Measurements from ENCODE around the gene APOL1. TPM values are rescaled to one million over a fixed set of nuclear protein-coding genes. Genes with fewer than 3 reads are reported as not detected.
A peak's percentile ranks its signal among the peaks of the same experiment; 100 is the strongest.

Gene APOL1
- total RNA-seq, 3 donors from 2014 or later, result 39.8 to 53.1 (median 42.0) TPM

- H3K4me1 Mint-ChIP-seq (ENCODE audit: low read depth), result peaks cover 48% of the 10 kb centered on the region
- no peaks in the 10 kb centered on the region for H3K27me3 Mint-ChIP-seq (ENCODE audit: low read depth)
- ATAC-seq (no peak), DNase-seq (no peak)
- H3K4me3 Mint-ChIP-seq, result no peak overlapping the region
- H3K36me3 Mint-ChIP-seq (ENCODE audit: insufficient read depth), result peaks cover 72% of the 10 kb centered on the region
- no peaks in the 10 kb centered on the region for H3K9me3 Mint-ChIP-seq
These were observed 20.1 kb upstream of the APOL1 start for GRCh38 chr22:36232715-36233401.

GRCh38 chr22:36233796-36234195, 19.1 kb upstream of the APOL1 start:
- DNase-seq (no peak), ATAC-seq (no peak)
- Mint-ChIP-seq H3K4me1 (ENCODE audit: low read depth) (peaks cover 53% of the 10 kb centered on the region), H3K9me3 (no peaks in the 10 kb centered on the region), H3K36me3 (ENCODE audit: insufficient read depth) (peaks cover 72% of the 10 kb centered on the region), H3K27me3 (ENCODE audit: low read depth) (no peaks in the 10 kb centered on the region), H3K4me3 (no peak overlapping the region)

GRCh38 chr22:36234213-36234612, 18.7 kb upstream of the APOL1 start:
- no peaks in the 10 kb centered on the region for H3K27me3 Mint-ChIP-seq (ENCODE audit: low read depth)
- peaks cover 69% of the 10 kb centered on the region for H3K36me3 Mint-ChIP-seq (ENCODE audit: insufficient read depth)
- no peaks in the 10 kb centered on the region for H3K9me3 Mint-ChIP-seq
- no peak for DNase-seq
- no peak for ATAC-seq
- no peak overlapping the region for H3K4me3 Mint-ChIP-seq
- H3K4me1 Mint-ChIP-seq (ENCODE audit: low read depth), result peaks cover 53% of the 10 kb centered on the region

- Mint-ChIP-seq H3K4me3 (peak overlapping the region; percentile 97), H3K4me1 (ENCODE audit: low read depth) (peaks cover 58% of the 10 kb centered on the region), H3K9me3 (no peaks in the 10 kb centered on the region), H3K36me3 (ENCODE audit: insufficient read depth) (peaks cover 67% of the 10 kb centered on the region), H3K27me3 (ENCODE audit: low read depth) (no peaks in the 10 kb centered on the region)
- DNase-seq (no peak), ATAC-seq (no peak)
These were observed 18.0 kb upstream of the APOL1 start for GRCh38 chr22:36234919-36235318.

GRCh38 chr22:36235585-36235984, 17.3 kb upstream of the APOL1 start:
- ATAC-seq (no peak), DNase-seq (no peak)
- H3K4me3 Mint-ChIP-seq, result peak overlapping the region; percentile 97
- peaks cover 64% of the 10 kb centered on the region for H3K4me1 Mint-ChIP-seq (ENCODE audit: low read depth)
- H3K36me3 Mint-ChIP-seq (ENCODE audit: insufficient read depth), result peaks cover 62% of the 10 kb centered on the region
- no peaks in the 10 kb centered on the region for H3K27me3 Mint-ChIP-seq (ENCODE audit: low read depth)
- no peaks in the 10 kb centered on the region for H3K9me3 Mint-ChIP-seq

- peak overlapping the region; percentile 97 for H3K4me3 Mint-ChIP-seq
- no peaks in the 10 kb centered on the region for H3K9me3 Mint-ChIP-seq
- no peaks in the 10 kb centered on the region for H3K27me3 Mint-ChIP-seq (ENCODE audit: low read depth)
- H3K36me3 Mint-ChIP-seq (ENCODE audit: insufficient read depth), result peaks cover 54% of the 10 kb centered on the region
- DNase-seq (no peak), ATAC-seq (no peak)
- peaks cover 64% of the 10 kb centered on the region for H3K4me1 Mint-ChIP-seq (ENCODE audit: low read depth)
These were observed 16.3 kb upstream of the APOL1 start for GRCh38 chr22:36236388-36237319.

GRCh38 chr22:36237462-36238372, 15.2 kb upstream of the APOL1 start:
- Mint-ChIP-seq H3K27me3 (ENCODE audit: low read depth) (no peaks in the 10 kb centered on the region), H3K9me3 (peaks cover 4% of the 10 kb centered on the region), H3K36me3 (ENCODE audit: insufficient read depth) (peaks cover 45% of the 10 kb centered on the region), H3K4me3 (peak overlapping the region; percentile 97), H3K4me1 (ENCODE audit: low read depth) (peaks cover 60% of the 10 kb centered on the region)
- ATAC-seq, result peak; percentile 40 to 49
- DNase-seq, result no peak

- Mint-ChIP-seq H3K27me3 (ENCODE audit: low read depth) (no peaks in the 10 kb centered on the region), H3K36me3 (ENCODE audit: insufficient read depth) (peaks cover 37% of the 10 kb centered on the region), H3K9me3 (peaks cover 6% of the 10 kb centered on the region), H3K4me1 (ENCODE audit: low read depth) (peaks cover 57% of the 10 kb centered on the region), H3K4me3 (peak overlapping the region; percentile 97)
- ATAC-seq (peak; percentile 16 to 38), DNase-seq (no peak)
These were observed 14.4 kb upstream of the APOL1 start for GRCh38 chr22:36238373-36239149.

GRCh38 chr22:36239150-36239400, 13.9 kb upstream of the APOL1 start:
- H3K4me1 Mint-ChIP-seq (ENCODE audit: low read depth), result peaks cover 53% of the 10 kb centered on the region
- peak in 1 of 2 donors; percentile 16 for ATAC-seq
- no peak for DNase-seq
- H3K9me3 Mint-ChIP-seq, result peaks cover 6% of the 10 kb centered on the region
- peaks cover 32% of the 10 kb centered on the region for H3K36me3 Mint-ChIP-seq (ENCODE audit: insufficient read depth)
- H3K27me3 Mint-ChIP-seq (ENCODE audit: low read depth), result no peaks in the 10 kb centered on the region
- peak overlapping the region; percentile 97 for H3K4me3 Mint-ChIP-seq

- ATAC-seq (peak; percentile 92 to 93), DNase-seq (peak; percentile 81)
- Mint-ChIP-seq H3K36me3 (ENCODE audit: insufficient read depth) (peaks cover 27% of the 10 kb centered on the region), H3K4me3 (peak within 1 kb of the TSS; percentile 97), H3K9me3 (peaks cover 6% of the 10 kb centered on the region), H3K4me1 (ENCODE audit: low read depth) (peaks cover 48% of the 10 kb centered on the region), H3K27me3 (ENCODE audit: low read depth) (no peaks in the 10 kb centered on the region)
These were observed 13.3 kb upstream of the APOL1 start, which contains the start of gene APOL2 for GRCh38 chr22:36239401-36240171. APOL2 (minus strand) TSS chr22:36239527; CDS start chr22:36233162, 6,365 bp downstream.

- H3K27me3 Mint-ChIP-seq (ENCODE audit: low read depth), result peaks cover 2% of the 10 kb centered on the region
- no peak overlapping the region for H3K4me3 Mint-ChIP-seq
- H3K36me3 Mint-ChIP-seq (ENCODE audit: insufficient read depth), result peaks cover 4% of the 10 kb centered on the region
- DNase-seq (no peak), ATAC-seq (no peak)
- H3K4me1 Mint-ChIP-seq (ENCODE audit: low read depth), result peaks cover 11% of the 10 kb centered on the region
- peaks cover 6% of the 10 kb centered on the region for H3K9me3 Mint-ChIP-seq
These were observed 8.9 kb upstream of the APOL1 start for GRCh38 chr22:36243986-36244385.

- H3K9me3 Mint-ChIP-seq, result peaks cover 6% of the 10 kb centered on the region
- H3K36me3 Mint-ChIP-seq (ENCODE audit: insufficient read depth), result no peaks in the 10 kb centered on the region
- peaks cover 2% of the 10 kb centered on the region for H3K27me3 Mint-ChIP-seq (ENCODE audit: low read depth)
- peaks cover 8% of the 10 kb centered on the region for H3K4me1 Mint-ChIP-seq (ENCODE audit: low read depth)
- no peak for DNase-seq
- ATAC-seq, result no peak
- no peak overlapping the region for H3K4me3 Mint-ChIP-seq
These were observed 8.2 kb upstream of the APOL1 start for GRCh38 chr22:36244522-36245391.
